Hippocampal formation (tissue), 2 donors: Measurements from ENCODE around the gene NT5M.
A peak's percentile ranks its signal among the peaks of the same experiment; 100 is the strongest.

Experiments used
- DNase-seq, 2 donors: peaks; one replicate each; lab custom pipeline; 2025; lab: John Stamatoyannopoulos, UW

NT5M gene

DNA sequence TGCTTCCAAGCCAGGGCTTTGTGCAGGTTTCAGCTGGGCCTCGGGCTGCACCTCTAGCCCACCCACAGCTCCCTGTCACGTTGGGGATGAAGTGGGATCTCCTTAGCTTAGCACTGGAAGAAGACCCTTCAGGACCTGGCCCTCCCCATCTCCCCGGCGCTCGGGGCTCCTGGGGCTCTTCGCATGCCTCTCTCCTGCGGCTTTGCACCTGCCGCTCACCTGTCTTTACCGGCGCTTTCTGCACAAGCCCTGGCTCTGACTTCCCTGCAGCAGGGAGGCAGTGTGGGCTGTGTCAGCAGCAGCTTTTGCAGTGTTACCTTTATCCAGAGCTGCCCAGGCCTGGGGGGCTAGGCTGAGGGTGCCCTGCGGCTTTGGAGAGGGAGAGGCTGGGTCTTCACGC is 52.3 kb downstream of the NT5M start:
- no peak for DNase-seq

DNA sequence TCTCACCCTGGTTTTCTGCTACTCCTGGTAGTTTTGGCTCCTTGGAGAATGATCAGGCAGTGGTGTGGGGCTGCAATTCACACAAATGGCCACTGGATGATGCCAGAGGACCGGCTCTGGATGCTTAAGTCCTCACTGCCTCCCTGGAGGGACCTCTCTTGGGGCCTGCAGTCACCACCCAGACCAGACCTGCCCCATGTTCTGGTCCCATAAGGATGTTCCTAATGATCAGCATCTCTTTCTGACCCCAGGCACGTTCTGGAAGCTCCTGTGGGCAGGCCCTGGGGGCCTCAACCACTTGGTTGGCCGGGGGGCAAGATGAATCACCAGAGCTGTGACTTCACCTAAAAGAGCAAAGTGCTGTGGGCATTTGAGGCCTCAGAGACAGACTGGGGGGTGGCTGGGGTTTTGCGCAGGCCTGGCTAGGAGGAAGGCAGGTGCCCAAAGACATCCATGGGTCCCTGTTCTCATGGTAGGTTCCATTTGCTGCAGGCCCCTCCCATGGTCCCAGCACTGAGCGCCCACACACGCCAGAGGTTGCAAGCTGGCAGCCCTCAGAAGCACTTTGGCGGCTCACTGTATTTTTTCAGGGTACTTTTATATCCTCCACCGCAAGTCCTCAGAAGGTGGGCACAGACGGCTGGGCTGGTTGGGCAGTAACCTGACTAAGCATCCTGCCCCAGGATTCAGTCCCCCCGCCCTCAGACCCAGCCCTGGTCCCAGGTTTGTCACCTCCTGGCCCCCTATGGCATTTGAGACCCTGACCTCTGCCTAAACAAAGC is 53.2 kb downstream of the NT5M start:
- peak; percentile 57 to 81 for DNase-seq

DNA sequence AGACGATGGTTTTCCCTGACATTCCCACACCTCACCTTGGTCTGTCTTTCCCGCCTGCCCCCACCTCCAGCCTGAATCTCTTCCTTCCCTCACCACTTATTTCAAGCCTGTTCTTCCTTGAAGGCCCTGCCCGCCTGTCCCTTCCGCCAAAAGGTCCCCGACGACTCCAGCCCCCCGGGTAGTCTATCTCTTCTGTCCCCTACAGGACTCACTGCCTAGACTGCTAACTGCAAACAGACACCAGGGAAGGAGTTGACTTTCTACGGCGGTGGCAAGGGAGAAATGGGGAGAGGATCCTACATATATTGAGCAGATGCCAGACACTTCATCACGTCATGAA is 53.7 kb downstream of the NT5M start:
- no peak for DNase-seq

DNA sequence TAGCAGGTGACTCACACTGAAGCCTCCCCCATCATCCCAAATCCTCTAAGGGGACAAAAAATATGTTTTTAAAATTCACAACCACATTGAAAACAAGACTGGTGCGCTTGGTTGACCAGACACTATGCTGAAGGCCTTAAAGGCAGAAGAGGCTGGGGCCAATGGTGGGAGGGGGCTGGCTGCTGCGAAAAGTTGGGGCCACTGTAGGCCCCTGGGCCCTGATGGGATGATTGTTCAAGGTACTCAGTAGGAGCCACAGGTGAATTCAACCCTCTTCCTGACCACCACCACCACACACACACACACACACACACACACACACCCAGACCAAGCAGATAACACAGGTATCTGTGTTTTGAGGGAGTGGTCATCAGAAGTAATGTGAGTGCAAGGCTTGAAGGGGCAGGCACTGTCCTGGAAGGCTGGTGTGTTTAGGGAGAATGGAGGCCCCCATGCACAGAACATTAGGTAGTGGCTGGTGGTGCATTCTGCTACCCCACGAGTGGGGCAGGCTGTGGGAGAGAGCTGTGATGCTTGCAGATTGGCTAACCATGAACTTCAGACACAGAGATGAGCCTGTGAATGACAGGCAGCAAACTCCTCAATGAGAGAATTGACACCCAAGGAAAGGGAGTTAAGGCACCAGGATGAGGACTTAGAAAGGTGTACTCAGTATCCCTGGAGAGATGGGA is 55.0 kb downstream of the NT5M start:
- DNase-seq, result no peak

DNA sequence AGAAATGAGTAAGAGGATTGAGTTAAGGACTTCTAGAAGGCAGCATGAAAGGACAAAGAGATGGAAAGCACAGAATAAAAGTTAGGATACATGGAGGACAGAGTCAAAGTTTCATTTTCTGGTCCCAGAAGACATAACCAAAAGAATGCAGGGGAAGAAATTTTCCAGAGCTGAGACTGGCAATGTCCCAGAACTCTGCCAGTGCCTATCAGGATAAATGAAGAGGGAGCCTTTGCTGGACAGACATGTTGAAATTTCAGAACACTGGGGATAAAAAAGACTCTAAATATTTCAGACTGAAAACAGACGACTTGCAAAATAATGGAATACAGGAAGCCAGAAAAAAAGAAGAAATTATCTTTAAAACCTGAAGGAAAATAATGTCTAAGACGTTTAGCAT is 55.7 kb downstream of the NT5M start:
- DNase-seq, result no peak

DNA sequence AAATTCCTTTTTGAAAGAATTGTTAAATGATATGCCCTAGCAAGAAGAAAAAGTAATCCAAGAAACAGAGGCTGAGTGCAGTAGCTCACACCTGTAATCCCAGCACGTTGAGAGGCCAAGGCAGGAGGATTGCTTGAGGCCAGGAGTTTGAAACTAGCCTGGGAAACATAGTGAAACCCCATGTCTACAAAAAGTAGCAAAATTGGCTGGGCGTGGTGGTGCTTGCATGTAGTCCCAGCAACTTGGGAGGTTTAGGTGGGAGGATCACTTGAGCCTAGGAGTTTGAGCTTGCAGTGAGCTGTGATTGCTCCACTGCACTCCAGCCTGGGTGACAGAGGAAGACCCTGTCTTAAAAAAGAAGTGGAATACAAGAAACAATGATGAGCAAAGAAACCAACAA is 56.1 kb downstream of the NT5M start:
- no peak for DNase-seq

DNA sequence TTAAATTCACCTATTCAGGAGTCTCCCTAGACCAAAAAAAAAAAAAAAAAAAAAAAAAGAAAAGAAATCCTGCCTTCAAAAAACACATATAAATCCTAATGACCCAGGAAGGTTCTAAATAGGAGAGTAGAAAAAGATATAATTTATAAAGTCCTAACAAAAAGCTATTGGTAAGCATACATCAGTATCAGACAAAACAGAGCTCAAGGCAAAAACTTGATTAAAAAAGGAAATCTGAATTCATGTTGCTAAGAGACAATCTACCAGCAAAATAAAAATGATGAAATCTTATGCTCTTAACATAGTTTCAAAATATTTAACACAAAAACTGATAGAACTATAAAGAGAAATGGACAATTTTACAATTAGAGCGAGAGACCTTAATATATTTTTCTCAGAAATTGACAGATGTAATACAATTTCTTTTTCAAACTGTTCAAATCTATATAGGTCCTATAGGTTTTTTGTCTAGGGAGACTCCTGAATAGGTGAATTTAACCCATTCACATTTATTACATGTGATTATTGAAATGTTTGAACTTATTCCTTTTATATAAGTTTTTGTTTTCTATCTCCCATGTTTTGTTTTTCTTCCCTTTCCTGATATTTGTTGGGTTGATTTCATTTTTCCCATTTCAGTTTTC is 57.0 kb downstream of the NT5M start:
- DNase-seq, result no peak

DNA sequence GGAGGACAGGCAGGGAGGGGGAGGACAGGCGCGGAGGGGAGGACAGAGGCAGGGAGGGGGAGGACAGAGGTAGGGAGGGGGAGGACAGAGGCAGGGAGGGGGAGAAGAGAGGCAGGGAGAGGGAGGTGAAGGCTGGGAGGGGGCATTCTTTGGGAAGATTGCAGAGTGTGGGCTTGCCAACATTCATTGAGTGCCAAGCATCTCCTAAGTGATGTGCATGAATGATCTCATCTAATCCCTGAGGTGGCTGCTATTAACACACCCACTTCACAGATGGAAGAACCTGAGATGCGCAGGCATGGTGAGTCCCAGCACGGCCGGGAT is 58.3 kb downstream of the NT5M start:
- no peak for DNase-seq

DNA sequence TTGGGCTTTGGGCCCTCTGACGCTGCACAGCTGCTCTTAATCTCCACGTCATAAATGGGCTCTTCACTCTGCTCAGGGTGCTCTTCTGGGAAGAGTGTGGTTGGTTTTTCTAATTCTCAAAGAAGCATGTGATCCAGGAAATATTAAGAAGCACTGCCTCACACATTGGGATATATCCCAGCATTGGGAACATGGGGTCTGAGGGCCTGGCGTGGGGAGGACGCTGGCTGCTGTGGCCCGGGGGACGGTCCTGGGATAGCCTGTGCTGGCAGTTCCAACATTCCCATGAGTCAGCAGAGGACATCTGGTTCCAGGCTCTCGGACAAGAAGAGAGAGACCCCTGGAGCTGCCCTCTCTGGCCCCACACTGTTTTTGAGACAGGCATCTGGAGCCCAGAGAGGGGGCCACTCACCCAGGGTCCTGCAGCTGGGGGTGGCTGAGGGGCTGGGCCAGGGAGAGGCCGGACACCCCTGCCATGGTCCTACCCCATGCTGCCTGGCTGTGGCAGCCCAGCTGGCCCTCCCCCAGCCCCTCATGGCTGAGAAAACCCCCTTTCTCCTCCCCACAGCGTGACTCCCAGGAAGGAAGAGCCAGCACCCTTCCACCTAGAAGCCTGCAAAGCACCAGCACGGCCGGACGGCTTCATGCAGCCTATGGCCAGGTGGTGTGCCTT is 58.8 kb downstream of the NT5M start:
- no peak for DNase-seq

DNA sequence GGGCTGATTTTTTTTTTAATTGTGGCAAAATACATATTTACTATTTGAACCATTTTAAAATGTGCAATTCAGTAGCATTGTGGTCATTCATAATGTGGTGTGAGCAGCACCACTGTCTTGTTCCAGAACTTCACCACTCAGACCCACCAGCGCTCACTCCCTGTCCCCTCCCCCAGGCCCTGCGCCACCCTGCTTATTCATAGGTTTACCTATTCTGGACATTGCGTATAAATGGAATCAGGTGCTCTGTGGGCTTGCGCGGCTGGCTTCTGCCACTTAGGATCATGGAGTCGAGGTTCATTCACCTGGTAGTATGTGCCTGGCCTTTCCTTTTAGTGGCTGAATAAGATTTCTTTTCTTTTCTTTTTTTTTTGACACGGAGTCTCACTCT is 59.4 kb downstream of the NT5M start:
- DNase-seq, result no peak

DNA sequence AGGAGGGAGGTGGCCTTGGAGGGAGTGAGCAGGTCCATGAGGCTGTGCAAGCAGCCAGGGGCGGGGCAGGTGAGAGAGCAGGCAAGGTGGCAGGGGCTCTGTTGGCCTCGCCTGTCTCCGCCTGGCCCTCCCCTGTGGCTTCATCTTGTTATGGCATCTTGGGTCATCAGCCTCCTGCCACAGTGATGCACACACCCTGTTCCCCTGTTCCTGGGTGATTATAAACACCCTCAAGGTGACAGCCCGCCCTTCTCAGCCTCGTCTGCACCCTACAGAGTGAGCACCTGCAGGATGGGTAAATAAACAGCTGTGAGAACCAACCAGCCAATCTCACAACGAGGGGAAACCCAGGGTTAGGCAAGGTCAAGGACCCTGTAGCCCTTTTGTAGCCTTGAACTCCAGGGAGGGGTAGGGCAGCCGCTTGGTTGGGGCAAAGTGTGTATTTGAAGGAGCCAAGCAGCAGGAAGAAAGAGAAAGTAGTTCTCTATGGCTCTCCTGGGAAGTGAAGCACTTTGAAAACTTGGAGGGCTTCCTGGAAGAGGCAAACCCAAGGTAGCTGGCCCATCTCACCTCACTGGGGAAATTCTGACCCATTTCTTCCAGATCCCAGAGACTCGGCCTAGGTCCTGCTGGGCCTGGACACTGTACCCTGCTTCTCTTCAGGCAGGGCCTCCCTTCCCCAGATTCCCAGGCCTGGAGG is 60.6 kb downstream of the NT5M start:
- DNase-seq, result no peak

DNA sequence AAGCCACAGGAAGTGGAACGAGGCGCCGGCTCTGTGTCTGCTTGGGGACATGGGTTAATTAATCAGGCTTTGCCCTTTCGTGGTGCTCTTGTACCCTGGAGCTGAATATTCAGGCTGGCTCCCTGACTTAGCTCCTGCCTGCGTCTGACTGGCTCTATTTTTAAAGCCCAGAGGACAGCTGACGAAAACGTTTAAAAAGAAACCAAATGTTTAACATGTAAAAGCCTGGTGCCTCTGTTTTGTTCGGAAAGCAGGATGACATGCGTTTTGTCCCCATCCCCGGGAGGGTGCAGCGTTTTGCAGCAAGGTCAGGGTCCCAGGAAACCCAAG is 61.1 kb downstream of the NT5M start:
- no peak for DNase-seq

DNA sequence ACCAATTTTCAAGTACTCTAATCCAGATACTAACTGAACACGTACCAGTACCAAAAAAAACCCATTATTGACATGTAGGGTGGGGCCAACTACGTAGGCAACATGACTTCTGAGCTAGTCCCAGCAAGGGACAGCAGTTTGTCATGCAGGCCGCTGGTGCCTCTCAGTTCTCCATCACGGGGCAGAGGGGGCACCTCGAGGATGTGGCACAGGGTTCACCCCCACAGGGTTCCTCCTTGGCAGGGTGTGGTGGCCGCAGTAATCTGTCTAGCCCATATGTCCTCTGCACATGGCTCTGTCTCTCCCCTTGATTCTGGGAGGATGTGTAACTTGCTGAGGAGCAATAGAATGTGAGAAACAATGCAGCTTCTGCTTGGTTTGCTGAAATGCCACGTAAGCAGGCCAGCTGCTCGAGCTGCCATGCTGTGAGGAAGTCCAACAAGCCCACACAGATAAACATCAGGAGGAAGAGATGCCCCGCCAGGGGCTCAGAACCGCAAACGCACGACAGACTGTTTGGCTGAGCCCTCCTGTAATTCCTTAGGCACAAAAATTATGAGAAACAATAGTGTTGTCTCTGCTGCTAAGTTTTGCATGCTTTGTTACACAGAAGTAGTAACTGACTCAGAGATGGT is 62.4 kb downstream of the NT5M start:
- DNase-seq, result no peak

DNA sequence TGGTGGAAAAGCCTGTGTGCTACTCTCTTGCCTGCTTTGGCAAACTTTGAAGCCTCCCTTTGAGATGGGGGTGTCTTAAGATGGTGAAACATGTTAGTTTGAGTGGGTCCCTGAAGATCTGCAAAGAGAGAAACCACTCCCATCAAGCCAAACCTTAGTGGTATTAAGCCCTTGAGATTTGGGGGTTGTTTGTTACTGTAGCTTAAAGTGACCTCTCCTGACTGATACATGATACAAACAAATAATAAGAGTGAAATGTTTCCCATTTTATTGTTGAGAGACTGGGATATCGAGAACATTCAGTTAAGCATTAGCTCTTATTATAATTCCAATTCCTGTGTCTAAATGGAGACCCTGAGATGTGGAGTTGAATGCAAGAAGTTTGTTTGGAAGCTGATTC is 63.1 kb downstream of the NT5M start:
- DNase-seq, result no peak

DNA sequence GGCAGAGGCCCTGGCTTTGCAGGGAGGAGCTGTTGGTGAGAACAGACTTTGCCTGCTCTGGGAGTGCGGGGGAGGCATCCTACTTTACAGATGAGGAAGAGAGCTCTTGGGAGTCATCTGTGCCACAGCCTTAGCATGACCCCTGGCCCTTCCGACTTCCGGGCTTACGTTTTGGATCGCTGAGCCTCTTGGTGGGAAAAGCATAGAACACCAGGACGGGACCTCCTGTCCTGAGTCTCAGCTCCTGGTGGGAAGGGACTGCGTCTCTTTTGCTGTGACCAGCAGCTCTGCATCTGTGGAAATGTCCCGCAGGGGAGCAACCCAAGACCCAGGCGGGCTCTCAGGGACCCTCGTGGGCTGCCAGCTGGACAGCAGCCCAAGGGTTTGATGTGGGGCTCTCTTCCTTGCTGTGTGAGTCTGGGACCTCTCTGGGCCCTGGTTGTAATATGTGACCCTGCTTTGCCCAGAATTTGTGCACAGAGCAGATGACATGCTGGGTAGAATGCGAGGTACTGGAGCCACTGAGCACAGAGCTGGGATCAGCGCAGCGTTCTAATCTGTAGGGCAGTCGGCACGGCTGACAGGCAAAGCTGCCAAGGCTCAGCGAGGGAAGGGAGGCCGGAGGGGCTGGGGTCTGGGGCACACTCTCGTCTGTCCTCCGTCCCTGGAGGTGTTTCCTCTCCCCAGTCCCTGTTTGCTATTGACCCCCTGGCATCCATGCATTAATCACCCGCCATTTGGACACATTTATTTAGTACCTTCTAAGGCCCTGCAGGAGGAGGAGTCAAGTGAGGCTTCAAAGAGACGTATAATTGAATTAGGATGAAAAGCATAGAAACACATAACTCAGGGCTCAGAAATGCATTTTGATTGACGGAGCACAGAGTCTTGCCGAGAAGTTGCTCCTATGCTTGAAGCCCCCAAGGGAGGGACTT is 64.0 kb downstream of the NT5M start:
- DNase-seq, result no peak

DNA sequence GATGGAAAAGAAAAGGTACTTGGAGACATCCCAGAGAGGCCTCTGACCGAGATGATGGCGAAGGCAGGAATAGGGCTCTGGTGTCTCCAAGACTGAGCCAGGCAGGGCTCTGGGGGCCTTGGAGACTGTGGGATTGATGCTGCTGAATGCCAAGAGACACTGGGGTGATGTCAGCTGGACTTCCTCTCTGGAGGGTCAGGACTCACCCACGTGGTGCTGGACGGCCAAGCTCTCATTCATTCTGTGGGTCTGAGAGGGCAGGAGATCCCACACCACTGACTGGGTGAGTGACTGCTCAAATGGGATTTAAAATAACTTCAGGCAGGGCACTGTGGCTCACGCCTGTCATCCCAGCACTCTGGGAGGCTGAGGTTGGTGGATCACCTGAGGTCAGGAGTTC is 64.8 kb downstream of the NT5M start:
- DNase-seq, result no peak

DNA sequence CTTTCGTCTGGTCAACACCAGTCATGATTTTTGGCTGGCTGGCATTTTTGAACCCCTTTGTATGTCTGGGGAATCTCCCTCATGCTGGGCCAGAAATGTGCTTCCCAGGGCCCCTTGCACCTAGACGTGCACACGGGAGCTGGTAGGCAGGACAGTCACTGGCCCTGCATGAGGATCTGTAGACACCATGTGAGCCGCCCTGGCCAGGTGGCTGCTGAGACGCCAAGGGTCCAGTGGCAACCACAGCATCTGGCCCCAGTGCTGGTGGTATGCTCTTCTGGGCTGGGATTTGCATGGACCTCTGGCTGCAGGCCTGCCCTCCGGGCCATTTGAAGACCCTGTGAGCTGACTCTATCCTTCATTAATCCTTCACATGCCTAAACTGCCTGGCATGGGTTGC is 67.5 kb downstream of the NT5M start:
- no peak for DNase-seq

DNA sequence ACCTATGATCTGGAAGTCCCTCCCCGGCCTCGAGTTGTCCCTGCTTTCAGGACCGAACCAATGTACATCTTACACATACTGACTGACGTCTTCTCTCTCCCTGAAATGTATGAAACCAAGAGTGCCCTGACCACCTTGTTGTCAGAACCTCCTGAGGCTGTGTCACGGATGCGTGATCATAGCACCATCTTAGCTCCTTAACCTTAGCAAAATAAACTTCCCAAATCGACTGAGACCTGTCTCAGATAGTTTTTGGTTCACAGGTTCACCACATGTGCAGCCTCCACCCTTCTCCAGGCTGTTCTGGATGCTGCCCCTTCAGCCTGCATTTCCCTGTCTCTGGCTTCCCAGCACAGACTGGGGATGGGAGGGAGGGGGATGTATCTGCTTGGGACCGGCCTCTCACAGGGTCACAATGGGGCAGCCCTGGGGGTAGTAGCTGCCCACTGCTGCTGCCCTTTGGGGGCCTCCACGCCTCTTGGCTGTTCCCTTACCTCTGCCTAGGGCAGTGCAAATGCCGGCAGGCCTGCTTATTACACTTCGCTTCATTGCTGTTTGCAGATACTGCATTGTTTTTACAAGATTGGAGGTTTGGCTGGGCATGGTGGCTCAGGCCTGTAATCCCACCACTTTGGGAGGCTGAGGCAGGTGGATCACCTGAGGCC is 69.8 kb downstream of the NT5M start:
- no peak for DNase-seq

DNA sequence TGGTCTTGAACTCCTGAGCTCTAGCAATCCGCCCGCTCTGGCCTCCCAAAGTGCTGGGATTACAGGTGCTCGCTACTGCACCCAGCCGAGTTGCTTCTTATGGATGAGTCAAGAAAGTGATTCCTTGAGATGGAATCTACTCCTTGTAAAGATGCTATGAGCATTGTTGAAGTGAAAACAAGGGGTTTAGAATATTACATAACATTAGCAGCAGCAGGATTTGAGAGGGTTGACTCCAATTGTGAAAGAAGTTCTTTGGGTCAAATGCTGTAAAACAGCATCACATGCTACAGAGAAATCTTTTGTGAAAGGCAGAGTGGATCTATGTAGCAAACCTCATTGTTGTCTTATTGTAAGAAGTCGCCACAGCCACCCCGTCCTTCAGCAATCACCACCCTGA is 72.7 kb downstream of the NT5M start:
- DNase-seq, result no peak

DNA sequence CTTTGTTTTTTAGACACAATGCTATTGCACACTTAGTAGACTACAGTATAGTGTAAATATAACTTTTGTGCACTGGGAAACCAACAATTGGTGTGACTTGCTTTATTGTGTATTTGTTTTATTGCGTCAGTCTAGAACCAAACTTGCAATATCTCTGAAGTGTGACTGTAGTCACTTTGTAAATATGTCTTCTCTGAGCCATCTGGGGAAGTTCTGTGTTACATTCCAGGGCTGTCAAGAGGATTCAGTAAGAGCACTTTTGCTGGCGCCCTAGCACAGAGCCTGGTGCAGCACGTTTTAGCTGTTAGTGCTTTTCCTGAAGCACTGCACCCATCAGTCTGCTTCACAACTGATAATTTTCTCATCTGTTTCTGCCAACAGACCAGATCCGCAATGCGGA is 73.2 kb downstream of the NT5M start:
- no peak for DNase-seq
